Stimulated activated CD8-positive, alpha-beta memory T cell treated with anti-CD3 and anti-CD28 coated beads, Interleukin-12 subunit alpha, Interleukin-12 subunit beta, amount 100 ng/mL, for 4 hours (primary cell): ENCODE results near the gene GLP2R.

Source experiments
- DNase-seq: peaks from one replicate; pipeline ENCODE4 v3.0.0-alpha.2; 2020; ENCODE audit warnings: low read depth

The GLP2R gene

GRCh38 chr17:9859781-9860180 is 34.1 kb downstream of the GLP2R start:
- no peak for DNase-seq

DNA sequence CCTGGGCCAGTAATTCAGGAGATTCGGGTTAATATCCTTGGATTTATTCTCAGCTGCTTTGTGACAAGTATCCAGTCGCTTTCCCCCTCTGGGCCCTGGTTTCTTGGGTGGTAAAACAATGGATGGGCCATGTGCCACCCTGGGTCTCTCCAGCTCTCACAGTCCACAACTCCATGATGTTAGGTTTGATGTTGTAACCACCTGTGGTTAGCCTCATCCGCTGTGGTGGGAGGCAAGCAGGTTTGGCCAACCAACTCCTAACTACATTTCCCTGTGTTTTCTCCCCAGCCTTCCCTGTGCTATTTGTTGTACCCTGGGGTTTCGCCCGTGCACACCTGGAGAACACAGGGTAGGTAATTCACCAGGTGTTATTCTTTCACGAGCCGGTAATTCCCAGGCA is 35.1 kb downstream of the GLP2R start:
- DNase-seq, result no peak

DNA sequence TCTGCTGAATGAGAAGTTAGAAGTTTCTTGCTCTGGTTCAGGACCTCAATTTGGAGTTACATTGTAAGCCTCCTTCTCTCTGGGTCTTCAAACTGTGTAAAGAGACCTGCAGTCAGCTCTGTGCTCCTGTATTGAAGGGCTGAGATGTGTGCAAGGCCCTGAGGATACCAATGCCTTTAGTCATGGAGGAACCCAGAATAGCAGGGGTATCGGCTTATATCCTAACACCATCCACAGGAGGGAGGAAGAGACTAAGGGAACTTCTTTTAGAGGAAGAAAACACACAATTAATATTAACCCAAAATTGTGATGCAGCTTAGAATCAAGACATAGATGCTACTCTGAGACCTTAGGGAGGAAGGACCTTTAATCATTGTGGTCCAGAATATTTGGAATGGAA is 36.5 kb downstream of the GLP2R start:
- DNase-seq, result no peak

DNA sequence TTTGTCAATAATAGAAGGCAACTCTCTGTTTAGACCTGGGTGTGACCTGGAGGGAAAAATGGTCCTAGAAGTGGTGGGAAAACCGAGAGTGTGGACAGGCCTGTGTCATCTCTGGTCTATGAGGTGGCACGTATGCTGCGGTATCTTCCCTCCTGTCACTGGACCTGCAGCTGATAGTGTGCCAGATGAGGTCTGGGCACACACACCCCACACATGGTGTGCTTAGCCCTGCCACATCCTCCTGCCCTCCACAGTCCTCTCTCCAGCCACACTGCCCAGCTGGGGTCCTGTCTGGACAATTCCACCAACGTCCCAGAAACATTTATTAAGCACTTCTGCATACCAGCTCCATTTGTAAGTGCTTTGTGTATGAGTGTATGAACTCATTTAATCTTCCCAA is 37.2 kb downstream of the GLP2R start:
- no peak for DNase-seq

DNA sequence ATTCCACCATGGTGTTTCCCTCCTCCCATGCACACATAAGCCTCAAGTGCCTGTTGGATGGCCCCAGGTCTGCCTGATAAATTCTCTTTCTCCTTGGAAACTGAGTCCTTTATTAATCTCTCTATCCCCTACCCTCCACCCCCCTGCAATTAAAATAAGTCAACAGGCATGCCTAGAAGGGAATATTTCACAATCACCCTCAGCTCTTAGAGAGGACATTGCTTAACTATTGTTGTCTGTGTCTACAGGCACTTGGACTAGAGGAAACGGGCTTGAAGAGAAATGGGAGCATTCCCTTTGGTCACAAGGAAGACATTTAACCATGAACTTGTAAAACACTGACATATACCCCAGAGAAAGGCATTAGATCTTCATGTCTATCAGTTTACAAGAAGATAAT is 39.9 kb downstream of the GLP2R start:
- DNase-seq, result no peak

DNA sequence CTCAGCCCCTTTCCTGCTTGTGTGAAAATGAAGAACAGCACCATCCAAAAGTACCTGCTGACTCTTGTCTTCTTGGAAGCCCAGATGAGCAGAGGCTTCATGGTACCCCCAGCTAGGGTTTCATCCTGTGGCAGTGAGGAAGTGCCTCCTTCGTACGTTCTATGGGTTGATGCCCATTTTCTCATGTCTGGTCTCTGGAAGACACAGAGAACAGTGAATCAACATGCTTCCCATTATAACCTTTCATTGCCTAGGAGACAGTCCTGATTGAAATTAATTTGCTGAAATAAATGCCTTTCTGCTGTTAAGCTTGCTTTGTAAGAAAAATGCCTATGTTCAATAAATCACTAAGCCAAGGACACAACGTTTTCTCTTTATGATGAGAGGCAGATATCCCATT is 42.8 kb downstream of the GLP2R start:
- no peak for DNase-seq

GRCh38 chr17:9872852-9873251 is 47.1 kb downstream of the GLP2R start:
- DNase-seq, result no peak

DNA sequence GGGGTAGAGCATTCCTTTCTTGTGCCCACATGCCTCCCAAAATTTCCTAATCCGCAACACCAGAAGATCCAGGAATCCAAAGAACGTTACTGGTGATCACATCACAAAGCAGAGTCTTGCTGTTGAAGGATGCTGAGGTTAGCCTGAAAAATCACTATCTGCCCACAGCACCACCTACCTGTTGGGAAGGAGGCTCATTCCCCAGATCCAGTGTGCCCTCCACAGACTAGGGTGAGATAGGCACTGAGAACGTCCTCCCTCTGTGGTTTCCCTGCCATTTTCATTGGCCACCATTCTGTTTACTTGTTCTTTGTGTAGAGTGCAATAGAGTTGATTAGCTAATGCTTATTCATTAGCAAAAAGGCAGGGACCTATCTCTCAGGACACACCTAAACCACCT is 49.0 kb downstream of the GLP2R start:
- no peak for DNase-seq

GRCh38 chr17:9875441-9875840 is 49.7 kb downstream of the GLP2R start:
- DNase-seq, result no peak

DNA sequence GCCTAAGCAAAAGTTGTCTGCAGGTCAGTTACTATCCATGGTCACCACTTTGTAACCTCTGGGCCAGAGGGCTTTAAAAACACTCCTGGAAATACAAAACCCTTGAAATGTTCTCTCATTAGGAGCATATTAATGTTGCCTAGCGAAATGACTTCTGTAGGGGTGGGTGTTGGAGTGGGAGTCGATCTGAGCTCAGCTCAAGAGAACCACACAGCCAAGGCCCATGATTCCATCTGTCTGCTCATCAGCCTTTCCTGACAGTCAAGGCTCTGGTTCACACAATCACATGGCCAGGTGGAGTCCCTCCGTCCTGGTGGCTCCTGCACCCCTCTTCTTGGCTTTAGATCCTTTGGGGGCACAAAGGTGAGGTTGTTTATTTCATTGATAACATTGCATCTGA is 52.6 kb downstream of the GLP2R start:
- no peak for DNase-seq

- DNase-seq, result no peak
Measured at GRCh38 chr17:9878786-9879525, 53.2 kb downstream of the GLP2R start.

GRCh38 chr17:9880582-9880999 is 54.9 kb downstream of the GLP2R start:
- DNase-seq, result no peak

DNA sequence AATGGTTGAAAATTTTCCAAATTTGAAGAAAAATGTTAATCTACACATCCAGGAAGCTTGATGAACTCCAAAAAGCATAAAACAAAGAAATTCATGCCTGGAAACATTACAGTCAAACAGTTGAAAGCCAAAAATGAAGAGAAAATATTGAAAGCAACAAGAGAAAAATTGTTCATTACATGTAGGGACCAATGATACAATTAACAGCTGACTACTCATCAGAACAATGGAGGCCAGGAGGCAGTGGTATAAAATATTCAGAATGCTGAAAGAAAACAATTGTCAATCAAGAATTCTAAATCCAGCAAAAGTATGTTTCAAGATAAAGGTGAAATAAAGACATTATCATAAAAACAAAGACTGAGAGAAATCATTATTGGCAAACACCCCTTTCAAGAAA is 57.7 kb downstream of the GLP2R start:
- no peak for DNase-seq

DNA sequence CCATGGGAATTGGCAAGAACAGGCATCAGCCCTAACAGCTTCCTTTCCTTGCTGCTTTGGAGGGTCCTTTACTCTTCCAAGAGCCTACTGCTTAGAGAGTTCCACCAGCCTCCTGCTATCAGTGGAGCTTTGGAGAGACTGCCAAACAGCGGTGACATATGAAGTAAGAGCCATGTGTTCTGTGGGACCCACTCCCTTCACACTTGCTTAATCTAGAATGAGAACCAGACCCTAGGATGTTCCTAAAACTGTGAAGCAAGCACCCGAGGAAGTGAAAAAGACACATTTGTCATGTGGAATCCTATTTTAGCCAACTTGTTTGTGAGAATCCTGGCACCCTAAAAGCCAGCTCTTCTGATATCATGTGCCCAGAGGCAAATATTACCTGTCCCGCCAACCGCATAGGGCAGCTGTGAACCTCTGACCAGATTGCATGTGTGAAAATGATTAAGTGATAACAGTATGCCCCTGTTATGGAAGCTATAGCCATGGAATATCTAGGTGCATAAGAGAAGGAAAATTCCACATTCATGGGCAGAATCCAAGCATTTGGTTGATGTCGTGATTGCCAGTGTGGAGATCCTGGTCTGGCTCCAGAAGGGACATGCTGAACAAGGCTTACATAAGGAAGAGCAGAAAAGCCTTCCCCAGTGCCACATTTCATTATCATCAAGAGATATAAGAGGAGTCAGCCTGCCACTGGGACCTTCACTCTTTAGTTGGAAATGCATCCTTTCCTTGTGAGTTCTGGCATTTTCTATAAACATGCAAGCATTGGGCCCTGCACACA is 60.6 kb downstream of the GLP2R start:
- DNase-seq, result no peak

DNA sequence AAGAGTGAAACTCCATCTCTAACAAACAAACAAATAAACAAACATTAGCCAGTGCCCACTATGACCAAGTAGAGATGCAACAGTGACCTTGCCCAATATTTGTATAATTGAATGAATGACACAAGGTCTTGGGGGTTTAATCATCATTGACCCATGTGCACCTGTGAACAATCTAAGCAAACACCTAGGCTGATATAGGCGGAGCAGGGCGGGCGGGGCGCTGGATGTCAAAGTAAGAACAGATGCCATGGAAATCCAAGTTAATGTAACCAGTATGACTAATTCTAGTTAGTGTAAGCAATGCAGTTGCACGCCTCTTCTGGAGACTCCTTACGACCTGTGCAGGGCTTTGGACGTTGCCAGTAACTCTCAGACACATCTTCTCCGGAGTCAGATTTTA is 61.8 kb downstream of the GLP2R start:
- DNase-seq, result no peak

DNA sequence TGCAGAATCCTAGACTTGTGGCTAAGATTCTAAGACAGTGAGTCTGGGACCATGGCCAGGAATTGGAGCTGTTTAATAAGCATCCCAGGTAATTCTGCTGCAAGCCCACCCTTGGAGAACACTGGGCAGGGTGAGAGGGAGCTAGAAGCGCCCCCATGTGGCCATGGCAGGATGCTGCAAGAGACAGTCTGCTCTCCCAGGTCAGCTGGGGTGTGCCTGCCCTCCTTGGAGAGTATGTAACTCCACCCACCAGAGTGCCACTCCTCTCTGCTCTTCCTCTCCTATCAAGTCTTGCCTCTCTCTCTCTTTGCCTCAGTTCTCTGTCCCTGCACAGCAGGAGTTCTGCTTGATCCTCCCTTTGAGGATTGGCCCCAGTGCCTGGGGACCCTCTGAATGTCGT is 64.4 kb downstream of the GLP2R start:
- no peak for DNase-seq

DNA sequence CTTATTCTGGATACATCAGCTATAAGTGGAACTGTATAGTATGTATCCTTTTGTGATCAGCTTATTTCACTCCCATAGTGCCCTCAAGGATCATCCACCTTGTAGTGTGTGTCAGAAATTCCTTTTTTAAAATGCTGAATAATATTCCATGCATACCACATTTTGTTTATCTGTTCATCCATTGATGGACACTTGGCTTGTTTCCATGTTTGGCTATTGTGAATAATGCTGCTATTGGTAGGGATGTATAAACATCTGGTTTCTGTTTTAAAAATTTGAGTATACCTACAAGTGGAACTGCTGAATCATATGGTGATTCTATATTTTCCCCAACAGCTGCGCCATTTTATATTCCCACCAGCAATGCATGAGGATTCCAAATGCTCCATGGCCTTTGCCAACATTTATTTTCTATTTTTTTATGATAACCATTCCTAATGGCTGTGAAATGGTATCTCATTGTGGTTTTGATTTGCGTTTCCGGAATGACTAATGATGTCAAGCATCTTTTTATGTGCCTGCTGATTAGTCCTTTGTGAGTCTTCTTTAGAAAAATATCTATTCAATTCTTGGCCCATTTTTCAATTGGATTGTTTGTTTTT is 67.8 kb downstream of the GLP2R start:
- no peak for DNase-seq

DNA sequence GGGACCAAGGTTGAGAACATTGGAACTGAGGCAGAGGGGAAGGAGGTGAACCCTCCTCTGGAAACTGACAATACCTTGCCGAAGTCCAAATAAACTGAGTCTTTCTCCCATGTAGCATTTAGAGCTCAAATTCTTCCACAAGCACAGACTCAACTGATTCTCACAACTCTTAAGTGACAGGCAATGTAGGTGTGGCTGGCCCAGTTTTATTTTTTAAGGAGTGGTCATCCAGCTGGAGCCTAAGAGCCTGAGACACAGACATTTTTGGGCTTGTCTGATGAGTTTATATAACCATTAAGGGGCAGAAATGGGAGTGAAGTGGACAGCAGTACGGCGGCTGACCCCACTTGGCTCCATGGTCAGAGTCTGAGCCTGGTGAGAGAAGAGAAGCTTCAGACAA is 68.5 kb downstream of the GLP2R start:
- DNase-seq, result no peak

GRCh38 chr17:9895923-9896322 is 70.2 kb downstream of the GLP2R start:
- no peak for DNase-seq

GRCh38 chr17:9897372-9897968 is 71.7 kb downstream of the GLP2R start:
- DNase-seq, result no peak

GRCh38 chr17:9898812-9899211 is 73.1 kb downstream of the GLP2R start:
- no peak for DNase-seq

- DNase-seq, result no peak
Measured at GRCh38 chr17:9899280-9900043, 73.7 kb downstream of the GLP2R start.
